Fibroblast of skin of back (primary cell): Measurements from ENCODE around the gene DEGS2.
"Not testable (repeated sequence)": the region's sequence is repeated elsewhere in the genome, so short reads cannot be mapped to it uniquely, and the experiment has no call there.

Experiments
- DNase-seq: peaks from one replicate; pipeline ENCODE4 v3.0.0-alpha.2; 2013

The DEGS2 gene

DNA sequence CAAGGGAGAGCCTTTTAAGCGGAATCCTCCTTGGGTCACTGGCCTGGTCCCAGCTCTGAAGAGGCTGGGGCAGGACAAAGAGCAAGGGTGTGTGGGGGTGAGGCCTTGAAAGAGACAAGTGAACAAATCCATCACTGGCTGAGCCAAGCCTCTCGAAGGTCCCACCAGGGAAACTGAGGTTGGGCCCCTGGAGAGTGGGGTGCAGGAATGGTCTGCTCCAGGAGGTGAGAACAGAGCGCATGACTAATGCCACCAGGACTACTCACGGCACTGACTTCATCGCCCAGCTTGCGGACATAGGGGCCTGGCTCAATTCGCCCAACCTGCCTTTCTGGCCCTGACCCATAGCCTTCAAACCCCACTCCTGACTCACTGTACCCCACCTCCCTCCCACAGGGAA lies 19.2 kb upstream of the DEGS2 start:
- DNase-seq = no peak

- no peak for DNase-seq
Observed at GRCh38 chr14:100176811-100177327, 17.4 kb upstream of the DEGS2 start.

DNA sequence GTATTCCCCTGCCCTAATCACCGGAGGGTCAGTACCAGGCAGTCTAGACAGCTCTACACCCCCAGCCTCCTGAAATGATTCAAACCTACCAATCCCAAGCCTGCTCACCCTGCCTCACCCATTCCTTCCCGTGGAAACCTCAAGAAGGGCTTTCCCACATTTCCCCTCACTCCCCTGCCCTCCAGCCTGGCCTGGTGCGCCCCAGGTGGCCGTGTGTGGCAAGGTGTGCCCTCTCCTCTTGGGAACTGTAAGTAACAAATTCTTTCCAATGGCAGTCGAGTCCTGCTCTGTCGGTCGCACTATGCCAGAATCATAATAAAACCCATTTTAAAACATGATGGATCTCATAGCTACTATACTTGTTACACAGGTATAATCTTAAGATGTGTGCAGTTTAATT lies 13.9 kb upstream of the DEGS2 start:
- DNase-seq = no peak

DNA sequence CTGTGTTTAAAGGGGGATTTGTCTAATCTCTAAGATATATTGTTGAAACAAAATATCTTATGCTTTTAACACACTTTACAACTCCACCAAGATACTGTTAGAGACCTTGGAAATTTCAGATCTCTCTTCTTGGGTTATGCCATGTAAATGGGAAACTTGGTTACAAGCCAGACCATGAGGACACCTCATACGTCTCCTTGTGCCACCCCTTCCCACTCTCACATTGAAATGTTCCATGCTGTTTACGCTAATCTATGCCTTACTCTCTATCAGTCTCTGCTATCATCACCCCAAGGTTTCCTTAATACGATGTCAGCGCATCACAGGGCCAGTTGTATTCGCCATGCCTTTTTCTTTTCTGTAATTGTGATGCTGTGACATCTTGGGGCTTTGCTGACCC lies 13.4 kb upstream of the DEGS2 start:
- DNase-seq = no peak

DNA sequence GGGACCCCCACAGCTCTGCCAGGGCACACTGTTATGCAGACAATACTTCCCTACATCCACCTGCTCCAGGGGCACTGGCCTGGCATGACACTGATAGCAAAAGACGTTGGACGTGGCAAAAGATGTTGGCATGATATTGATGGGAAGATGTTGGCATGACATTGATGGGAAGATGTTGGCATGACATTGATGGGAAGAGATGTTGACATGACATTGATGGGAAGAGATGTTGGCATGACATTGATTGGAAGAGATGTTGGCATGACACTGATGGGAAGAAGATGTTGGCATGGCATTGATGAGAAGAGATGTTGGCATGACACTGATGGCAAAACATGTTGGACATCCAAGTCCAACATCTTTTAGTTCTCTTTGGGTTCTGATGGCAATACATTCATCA lies 11.4 kb upstream of the DEGS2 start:
- DNase-seq = no peak

- DNase-seq = no peak
Observed at GRCh38 chr14:100168506-100168905, 9.1 kb upstream of the DEGS2 start.

DNA sequence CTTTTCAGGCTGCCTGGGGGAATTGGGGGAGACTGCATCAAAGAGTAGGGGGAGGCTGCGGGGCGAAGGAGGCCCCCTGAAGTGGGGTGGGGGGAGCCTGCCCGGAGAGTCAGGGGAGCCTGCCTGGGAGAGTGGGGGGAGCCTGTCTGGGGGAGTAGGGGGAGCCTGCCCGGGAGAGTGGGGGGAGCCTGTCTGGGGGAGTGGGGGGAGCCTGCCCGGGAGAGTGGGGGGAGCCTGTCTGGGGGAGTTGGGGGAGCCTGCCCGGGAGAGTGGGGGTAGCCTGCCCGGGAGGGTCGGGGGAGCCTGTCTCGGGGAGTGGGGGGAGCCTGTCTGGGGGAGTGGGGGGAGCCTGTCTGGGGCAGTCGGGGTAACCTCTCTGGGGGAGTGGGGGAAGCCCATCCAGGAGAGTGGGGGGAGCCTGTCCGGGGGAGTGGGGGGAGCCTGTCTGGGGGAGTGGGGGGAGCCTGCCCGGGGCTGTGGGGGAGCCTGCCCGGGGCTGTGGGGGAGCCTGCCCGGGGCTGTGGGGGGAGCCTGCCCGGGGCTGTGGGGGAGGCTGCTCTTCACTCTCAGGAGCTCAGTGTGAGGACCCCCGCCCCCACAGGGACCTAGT lies 6.5 kb upstream of the DEGS2 start:
- no peak for DNase-seq

DNA sequence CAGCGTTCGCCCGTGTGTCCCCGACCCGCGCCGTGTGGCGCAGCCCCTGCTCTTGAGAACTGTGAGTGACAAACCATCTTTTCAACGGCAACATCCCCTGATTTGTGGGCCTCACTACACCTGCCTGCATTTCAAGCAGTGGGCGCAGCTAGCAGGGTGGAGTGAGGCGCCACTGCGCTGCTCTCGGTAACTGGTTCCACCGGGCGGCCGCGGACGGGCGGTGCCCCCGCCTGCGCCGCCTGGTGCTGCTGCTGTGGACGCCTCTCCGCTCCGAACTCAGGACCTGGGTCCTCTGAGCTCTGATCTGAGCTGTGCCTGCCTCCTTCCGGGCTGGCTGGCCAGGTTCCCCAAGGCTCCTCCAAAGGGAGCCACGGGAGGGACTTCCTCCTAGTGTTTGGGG lies 5.9 kb upstream of the DEGS2 start:
- no peak for DNase-seq

GRCh38 chr14:100160534-100160916 lies 1.1 kb upstream of the DEGS2 start:
- DNase-seq = no peak

DNA sequence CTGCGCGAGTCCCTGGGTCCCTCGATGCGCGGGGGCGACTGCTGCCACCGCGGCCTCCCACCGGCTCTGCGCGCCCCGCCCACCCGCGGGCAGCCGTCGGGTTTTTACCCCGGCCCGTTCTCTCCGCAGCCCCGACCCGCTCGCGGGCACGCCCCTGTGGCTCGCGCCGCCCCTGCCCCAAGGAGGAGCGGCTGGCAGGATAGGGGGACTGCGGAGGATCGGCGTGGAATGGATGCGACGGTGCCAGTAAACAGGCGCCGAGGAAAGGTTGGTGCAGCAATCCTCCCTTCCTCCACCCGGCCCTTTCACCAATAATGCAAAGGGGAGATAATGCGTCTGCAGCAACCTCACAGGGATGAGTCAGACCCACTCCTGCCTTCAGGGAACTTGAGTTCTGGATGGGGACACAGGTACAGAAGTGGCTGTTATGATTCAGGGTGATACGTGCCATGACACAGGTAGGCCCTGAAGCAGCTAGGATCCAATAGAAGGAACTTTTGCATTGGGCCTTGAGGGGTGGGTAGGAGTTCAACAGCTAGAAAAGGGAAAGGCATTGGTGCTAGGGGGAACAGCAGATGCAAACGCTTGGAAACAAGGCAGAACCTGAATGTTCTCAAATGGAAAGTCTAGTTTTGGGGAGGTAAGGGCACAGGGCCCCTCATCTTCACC lies 554 bp upstream of the DEGS2 start:
- DNase-seq = no peak

DNA sequence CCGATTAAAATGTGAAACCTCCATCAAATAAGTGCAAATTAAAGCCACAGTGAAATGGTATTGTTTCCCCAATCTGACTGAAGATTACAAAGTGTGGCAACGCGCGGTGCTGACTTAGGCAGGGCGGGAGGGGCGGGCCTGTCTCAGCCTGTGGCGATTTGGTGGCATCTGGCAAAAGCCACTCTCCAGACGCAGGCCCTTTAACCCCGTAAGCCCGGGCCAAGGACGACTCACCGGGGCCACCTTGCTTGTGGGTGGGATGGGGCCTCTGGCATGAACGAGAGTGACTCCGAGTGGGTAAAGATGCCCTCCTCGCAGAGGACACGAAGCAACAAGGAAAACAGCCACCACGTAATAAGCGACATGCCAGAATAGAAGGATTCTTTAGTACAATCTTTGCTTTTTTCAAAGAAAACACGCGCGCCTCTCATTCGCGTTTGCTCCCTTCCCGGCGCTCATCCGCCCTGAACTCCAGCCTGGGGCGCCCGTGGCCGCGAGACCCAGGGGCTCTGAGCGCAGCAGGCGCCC lies 815 bp downstream of the DEGS2 start:
- no peak for DNase-seq

DNA sequence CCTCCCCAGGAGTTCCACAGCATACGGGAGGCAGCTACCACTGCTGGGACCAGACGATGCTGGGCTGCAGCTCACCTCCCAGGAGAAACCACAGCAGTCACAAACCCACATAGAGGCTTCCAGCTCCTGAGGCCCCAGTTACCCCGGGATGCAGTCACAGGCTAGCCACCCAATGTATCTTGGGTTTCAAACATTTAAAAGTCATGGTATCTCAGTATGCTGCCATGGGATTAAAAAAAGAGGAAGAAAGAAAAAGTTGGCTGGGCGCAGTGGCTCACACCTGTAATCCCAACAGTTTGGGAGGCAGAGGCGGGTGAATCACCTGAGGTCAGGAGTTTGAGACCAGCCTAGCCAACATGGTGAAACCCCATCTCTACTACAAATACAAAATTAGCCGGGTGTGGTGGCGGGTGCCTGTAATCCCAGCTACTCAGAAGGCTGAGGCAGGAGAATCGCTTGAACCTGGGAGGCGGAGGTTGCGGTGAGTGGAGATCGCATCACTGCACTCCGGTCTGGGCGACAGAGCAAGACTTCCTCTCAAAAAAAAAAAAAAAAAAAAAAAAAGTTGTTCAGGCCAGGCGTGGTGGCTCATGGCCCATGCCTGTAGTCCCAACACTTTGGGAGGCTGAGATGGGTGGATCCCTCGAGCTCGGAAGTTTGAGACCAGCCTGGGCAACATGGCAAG lies 1.8 kb downstream of the DEGS2 start:
- DNase-seq = not testable (repeated sequence)

GRCh38 chr14:100156776-100157175 lies 2.7 kb downstream of the DEGS2 start:
- no peak for DNase-seq

GRCh38 chr14:100155756-100156616 lies 3.5 kb downstream of the DEGS2 start:
- no peak for DNase-seq

DNA sequence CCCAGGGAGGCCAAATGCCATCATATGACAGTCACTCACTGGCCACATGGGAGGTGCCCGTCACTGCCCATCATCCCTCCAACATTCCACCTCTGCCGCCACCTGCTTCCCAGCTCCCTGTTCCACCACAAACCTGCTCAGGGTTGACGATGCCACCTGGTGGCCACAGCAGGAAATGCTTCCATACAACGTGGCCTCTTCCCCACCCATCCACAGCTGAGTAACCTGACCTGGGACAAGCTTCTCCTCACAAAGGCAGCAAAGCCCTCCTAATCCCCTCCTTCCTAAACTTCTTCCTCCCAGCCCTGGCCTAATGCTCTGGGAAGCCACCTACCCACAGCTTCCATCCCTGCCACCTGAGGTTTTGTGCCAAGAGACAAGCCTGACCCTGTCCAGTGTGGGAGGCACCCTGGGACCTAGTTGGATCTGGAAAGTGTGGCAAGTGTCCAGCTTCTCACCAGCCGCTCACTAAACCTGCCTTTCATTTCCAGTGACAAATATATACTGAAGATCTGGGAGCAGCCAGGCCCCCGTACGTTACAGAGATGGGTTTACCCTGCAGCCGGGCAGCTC lies 4.3 kb downstream of the DEGS2 start:
- peak; percentile 19 for DNase-seq

DNA sequence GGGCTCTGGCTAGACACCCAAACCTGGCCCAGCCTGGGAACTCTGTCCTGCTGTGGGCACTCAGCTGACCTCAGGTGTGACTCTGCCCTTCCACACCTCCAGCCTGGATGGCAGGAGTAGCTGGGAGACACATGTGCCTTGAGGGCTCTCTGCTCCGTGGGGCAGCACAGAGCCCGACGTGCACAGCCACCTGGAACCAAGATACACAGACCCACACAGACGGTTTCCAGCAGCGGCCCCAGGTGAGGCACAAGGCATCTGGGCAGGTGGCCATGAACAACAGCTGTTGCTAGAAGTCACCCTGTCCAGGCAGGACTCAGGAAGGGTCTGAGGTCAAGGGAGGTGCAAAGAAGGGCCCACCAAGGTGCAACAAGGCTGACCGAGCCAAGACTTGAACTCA lies 5.9 kb downstream of the DEGS2 start:
- no peak for DNase-seq

GRCh38 chr14:100152091-100152490 lies 7.4 kb downstream of the DEGS2 start:
- DNase-seq = no peak

GRCh38 chr14:100150932-100151587 lies 8.4 kb downstream of the DEGS2 start:
- DNase-seq = no peak

GRCh38 chr14:100149851-100150611 lies 9.4 kb downstream of the DEGS2 start:
- no peak for DNase-seq

- no peak for DNase-seq
Observed at GRCh38 chr14:100148837-100149731, 10.4 kb downstream of the DEGS2 start.
